Measurements from ENCODE around the gene GPBAR1. TPM values are rescaled to one million over a fixed set of nuclear protein-coding genes. Genes with fewer than 3 reads are reported as not detected.

GPBAR1 gene
- total and polyA plus RNA-seq, 9 of the 15 experiments (the other 6 are each of a cell fraction or from before 2014, with no cell fraction given), result not detected

GRCh38 chr2:218269900-218270720, 9.3 kb downstream of the GPBAR1 start, which contains the start of the genes AAMP and PNKD (continued):
- TF ChIP-seq ZKSCAN8 (CRISPR knock-in tag; IDR thresholded peaks at IDR 0.05) (no peak), MAFK (IDR thresholded peaks at IDR 0.05; ENCODE audit: low read length) (no peak), CHD4 (IDR thresholded peaks at IDR 0.05; ENCODE audit: insufficient read depth, insufficient replicate concordance, low read depth, low read length, poor library complexity, severe bottlenecking) (no peak), ZC3H11A (IDR thresholded peaks at IDR 0.05; ENCODE audit: low read depth, low read length) (no peak), ZNF197 (CRISPR knock-in tag; IDR thresholded peaks at IDR 0.05; ENCODE audit: low read depth) (peak; percentile 84; the same call in 1 of the 2 replicates), RBBP5 (IDR thresholded peaks at IDR 0.05; ENCODE audit: borderline replicate concordance, insufficient read depth, low read length, poor library complexity, severe bottlenecking) (no peak), SREBF2 (CRISPR knock-in tag; IDR thresholded peaks at IDR 0.05) (no peak), SMAD4 (CRISPR knock-in tag; conservative IDR thresholded peaks at IDR 0.05) (no peak), DLX4 (CRISPR knock-in tag; IDR thresholded peaks at IDR 0.05) (no peak), MLLT1 (IDR thresholded peaks at IDR 0.05) (peak in 1 of 2 experiments; percentile 84; a peak in 2 of 4 replicates), MYC (IDR thresholded peaks at IDR 0.05; ENCODE audit: low read depth, low read length) (peak; percentile 22), MYC (CRISPR knock-in tag; IDR thresholded peaks at IDR 0.05; ENCODE audit: borderline replicate concordance, low read depth) (no peak), FOXK2 (conservative IDR thresholded peaks at IDR 0.05 in 1 of 2, IDR thresholded peaks at IDR 0.05 in 1 of 2; ENCODE audit: low read depth in 2 of 2) (peak; percentile 97 to 98), CREB5 (CRISPR knock-in tag; IDR thresholded peaks at IDR 0.05) (no peak), AFF4 (CRISPR knock-in tag; IDR thresholded peaks at IDR 0.05) (no peak), RAD21 (CRISPR knock-in tag; conservative IDR thresholded peaks at IDR 0.05 in 1 of 2, IDR thresholded peaks at IDR 0.05 in 1 of 2) (0 out of 4 replicates have a peak, but pooled peaks of 1 of the 2 experiments have one; percentile 1)

Measured in K562 (cell line).